Panc1 (cell line): ENCODE data around the gene APPL2. TPM values are rescaled to one million over a fixed set of nuclear protein-coding genes. Genes with fewer than 3 reads are reported as not detected.

Experiments
- ATAC-seq: fragments of 200-7000 bp; cut with Tn5 transposase; 2 replicates; pipeline ENCODE4 v1.9.1; 2020; ENCODE audit warnings: mild to moderate bottlenecking, moderate library complexity
- BruUV-seq: library from RNA; stranded (reverse); fragments of 400-500 nt; replicated peaks from 2 replicates; lab custom pipeline; 2021; lab: Mats Ljungman, UMichigan
- CTCF ChIA-PET: fragments of 300-600 bp; sonication (Branson Sonifier 250); formaldehyde crosslinking; loops from one replicate; lab custom pipeline; 2022; ENCODE audit warnings: antibody characterized with exemption; lab: Charles Lee
- POLR2A ChIA-PET: fragments of 300-600 bp; sonication (Branson Sonifier 250); formaldehyde crosslinking; loops from one replicate; lab custom pipeline; 2022; ENCODE audit warnings: antibody characterized with exemption; lab: Charles Lee
- DNase-seq: peaks from one replicate; pipeline ENCODE4 v3.0.0-alpha.2; 2010; ENCODE audit warnings: low read depth, low spot score
- H3K27ac ChIP-seq: 2 replicates; pipeline ENCODE4 v1.5.1; 2011; ENCODE audit warnings: mild to moderate bottlenecking, low read length, inconsistent platforms
- H3K27me3 ChIP-seq: fragments of 200-500 bp; sonication (Bioruptor generic); 2 replicates; pipeline ENCODE4 v1.6.0; 2014; ENCODE audit warnings: low read length, inconsistent platforms; ENCODE audit not compliant: control insufficient read depth, insufficient read depth
- H3K36me3 ChIP-seq: fragments of 200-500 bp; sonication (Bioruptor generic); 2 replicates; pipeline ENCODE4 v1.5.1; 2014; ENCODE audit warnings: inconsistent platforms, mild to moderate bottlenecking, low read length, moderate library complexity; ENCODE audit not compliant: control insufficient read depth, insufficient read depth
- H3K4me1 ChIP-seq: 2 replicates; pipeline ENCODE4 v1.5.1; 2011; ENCODE audit warnings: inconsistent platforms, mild to moderate bottlenecking, low read length, moderate library complexity; ENCODE audit not compliant: control insufficient read depth, insufficient read depth
- H3K4me3 ChIP-seq, 2 experiments: 2 replicates each; pipeline ENCODE4 v1.5.1; 2011 to 2012; ENCODE audit warnings: low read depth in 2 of 2, low read length in 2 of 2, mild to moderate bottlenecking in 2 of 2, inconsistent platforms in 1 of 2, moderate library complexity in 1 of 2
- H3K9me3 ChIP-seq: fragments of 200-500 bp; sonication (Bioruptor generic); 2 replicates; pipeline ENCODE4 v1.5.1; 2014; ENCODE audit warnings: low read depth, mild to moderate bottlenecking, inconsistent platforms, low read length, moderate library complexity; ENCODE audit not compliant: control insufficient read depth, insufficient read depth
- CTCF ChIP-seq: fragments of 450-650 bp; IDR thresholded peaks from 2 replicates; pipeline ENCODE4 v1.5.1; 2017; ENCODE audit warnings: mild to moderate bottlenecking
- POLR2AphosphoS5 ChIP-seq: IDR thresholded peaks from 2 replicates; pipeline ENCODE4 v1.6.1; 2012; ENCODE audit warnings: mild to moderate bottlenecking, low read depth, low read length, moderate library complexity
- REST ChIP-seq, 2 experiments: IDR thresholded peaks; 2 replicates each; pipeline ENCODE4 v1.6.1; 2011 to 2012; ENCODE audit warnings: low read depth in 2 of 2, control low read depth in 1 of 2, low read length in 1 of 2, mild to moderate bottlenecking in 1 of 2, moderate library complexity in 1 of 2; ENCODE audit not compliant: insufficient read depth in 1 of 2
- SIN3A ChIP-seq: IDR thresholded peaks from 2 replicates; pipeline ENCODE4 v1.6.1; 2012; ENCODE audit warnings: low read depth, mild to moderate bottlenecking, low read length, moderate library complexity, borderline replicate concordance; ENCODE audit not compliant: insufficient read depth
- TCF7L2 ChIP-seq: IDR thresholded peaks from 2 replicates; pipeline ENCODE4 v1.6.1; 2011; ENCODE audit warnings: mild to moderate bottlenecking, low read depth, low read length, inconsistent platforms
- in situ Hi-C: cut with HindIII; loops from 2 replicates; pipeline ENCODE4 v1.10.0; 2016; ENCODE audit warnings: low sequenced_read_pairs, low pct_unique_long_range_greater_than_20kb
- intact Hi-C: fragments of 100-400 bp; cut with micrococcal nuclease; formaldehyde crosslinking; loops from one replicate; pipeline ENCODE4 v1.10.0; 2022; ENCODE audit not compliant: unreplicated experiment
- total RNA-seq: library from RNA; stranded (reverse); gene quantifications from one replicate; pipeline ENCODE4 v1.2.1, GENCODE V29; 2021; ENCODE audit not compliant: unreplicated experiment

Gene APPL2
- total RNA-seq, 1 experiment from 2014 or later, result 21.2 TPM

- Histone ChIP-seq H3K4me1 (no peaks in the 10 kb centered on the region), H3K4me3 (no peak overlapping the region), H3K27me3 (no peaks in the 10 kb centered on the region), H3K36me3 (no peaks in the 10 kb centered on the region; the same call in 1 of the 2 replicates), H3K9me3 (no peaks in the 10 kb centered on the region), H3K27ac (no peak overlapping the region)
- DNase-seq, result no peak
- intact Hi-C loops, result no loop called here
- no TSS peak for BruUV-seq
- in situ Hi-C loops, result no loop called here
- TF ChIP-seq SIN3A, result no peak
- POLR2A ChIA-PET, result no interaction called here
- CTCF ChIA-PET, result no interaction called here
- 0 out of 2 replicates have a peak, but pooled peaks have one; percentile 8 for ATAC-seq
These were observed 37.0 kb downstream of the APPL2 start for GRCh38 chr12:105198961-105199360.

GRCh38 chr12:105196090-105196489 lies 39.9 kb downstream of the APPL2 start:
- ChIA-PET CTCF (no interaction called here), POLR2A (no interaction called here)
- H3K27ac ChIP-seq, result no peak overlapping the region
- ATAC-seq (no peak), DNase-seq (no peak)
- no peaks in the 10 kb centered on the region for H3K36me3 ChIP-seq
- BruUV-seq, result no TSS peak
- TF ChIP-seq TCF7L2, result no peak
- no peak for TF ChIP-seq CTCF
- no peak for TF ChIP-seq SIN3A
- no peak for TF ChIP-seq REST (IDR thresholded peaks at IDR 0.05; ENCODE audit: insufficient read depth in 1 of 2, low read depth in 2 of 2, low read length in 1 of 2)
- no peak for TF ChIP-seq POLR2AphosphoS5
- H3K27me3 ChIP-seq, result no peaks in the 10 kb centered on the region
- intact Hi-C loops, result no loop called here
- H3K4me3 ChIP-seq, result no peak overlapping the region
- in situ Hi-C loops, result no loop called here
- H3K9me3 ChIP-seq, result no peaks in the 10 kb centered on the region
- H3K4me1 ChIP-seq, result no peaks in the 10 kb centered on the region

GRCh38 chr12:105194947-105195346 lies 41.0 kb downstream of the APPL2 start:
- ChIA-PET POLR2A (no interaction called here), CTCF (no interaction called here)
- Histone ChIP-seq H3K36me3 (no peaks in the 10 kb centered on the region; the same call in 1 of the 2 replicates), H3K4me1 (no peaks in the 10 kb centered on the region), H3K4me3 (no peak overlapping the region), H3K27ac (no peak overlapping the region), H3K27me3 (no peaks in the 10 kb centered on the region), H3K9me3 (no peaks in the 10 kb centered on the region)
- in situ Hi-C loops, result no loop called here
- intact Hi-C loops, result no loop called here
- BruUV-seq, result no TSS peak
- DNase-seq, result no peak
- ATAC-seq, result no peak
- TF ChIP-seq POLR2AphosphoS5, result no peak
- TF ChIP-seq SIN3A, result no peak
- TF ChIP-seq CTCF, result no peak
